Effector memory CD8-positive, alpha-beta T cell (primary cell): ENCODE results near the gene PTEN.
A peak's percentile ranks its signal among the peaks of the same experiment; 100 is the strongest.

Experiments
- ATAC-seq: fragments of 150-1000 bp; cut with Tn5 transposase; replicated peaks from 2 replicates; pipeline ENCODE4 v1.10.0; 2021; ENCODE audit warnings: mild to moderate bottlenecking, moderate library complexity
- DNase-seq, 3 experiments: peaks; one replicate each; pipeline ENCODE4 v3.0.0; 2021
- H3K27ac Mint-ChIP-seq, 2 donors: one replicate each; pipeline ENCODE4 v1.8.0; 2022; ENCODE audit warnings: mild to moderate bottlenecking in 2 of 2, mixed read lengths in 2 of 2, moderate library complexity in 2 of 2
- H3K27me3 Mint-ChIP-seq, 2 donors: one replicate each; pipeline ENCODE4 v1.8.0; 2022; ENCODE audit warnings: mixed read lengths in 2 of 2
- H3K36me3 Mint-ChIP-seq: one replicate; pipeline ENCODE4 v1.8.0; 2022; ENCODE audit warnings: mild to moderate bottlenecking, moderate library complexity, mixed read lengths; ENCODE audit not compliant: insufficient read depth
- H3K4me1 Mint-ChIP-seq, 2 donors: one replicate each; pipeline ENCODE4 v1.8.0; 2022; ENCODE audit warnings: low read depth in 2 of 2, mixed read lengths in 2 of 2
- H3K4me3 Mint-ChIP-seq, 2 donors: one replicate each; pipeline ENCODE4 v1.8.0; 2022; ENCODE audit warnings: mild to moderate bottlenecking in 2 of 2, mixed read lengths in 2 of 2, moderate library complexity in 2 of 2
- H3K9me3 Mint-ChIP-seq, 2 donors: one replicate each; pipeline ENCODE4 v1.8.0; 2022; ENCODE audit warnings: mixed read lengths in 2 of 2

PTEN gene

GRCh38 chr10:87925570-87925969 is 62.1 kb downstream of the PTEN start:
- H3K36me3 Mint-ChIP-seq, result peaks cover 8% of the 10 kb centered on the region
- no peaks in the 10 kb centered on the region for H3K27me3 Mint-ChIP-seq
- H3K4me1 Mint-ChIP-seq, result peaks cover 48 to 89% of the 10 kb centered on the region in 2 donors
- H3K4me3 Mint-ChIP-seq, result no peak overlapping the region
- DNase-seq, result no peak
- no peak for ATAC-seq
- no peaks in the 10 kb centered on the region for H3K9me3 Mint-ChIP-seq
- H3K27ac Mint-ChIP-seq, result peak overlapping the region in 1 of 2 donors; percentile 72

- ATAC-seq, result no peak
- Mint-ChIP-seq H3K36me3 (peaks cover 8% of the 10 kb centered on the region), H3K27me3 (no peaks in the 10 kb centered on the region), H3K27ac (peak overlapping the region in 1 of 2 donors; percentile 50), H3K4me1 (peaks cover 51 to 85% of the 10 kb centered on the region in 2 donors), H3K4me3 (no peak overlapping the region), H3K9me3 (no peaks in the 10 kb centered on the region)
- DNase-seq, result no peak
Measured at GRCh38 chr10:87927091-87927490, 63.7 kb downstream of the PTEN start.

GRCh38 chr10:87928996-87929395 is 65.6 kb downstream of the PTEN start:
- H3K27me3 Mint-ChIP-seq, result no peaks in the 10 kb centered on the region
- H3K36me3 Mint-ChIP-seq, result peaks cover 12% of the 10 kb centered on the region
- peak overlapping the region; percentile 28 to 38 for H3K27ac Mint-ChIP-seq
- H3K4me3 Mint-ChIP-seq, result peak overlapping the region in 1 of 2 donors; percentile 37
- DNase-seq (no peak), ATAC-seq (peak; percentile 40)
- peaks cover 39 to 67% of the 10 kb centered on the region in 2 donors for H3K4me1 Mint-ChIP-seq
- H3K9me3 Mint-ChIP-seq, result no peaks in the 10 kb centered on the region

- peaks cover 21% of the 10 kb centered on the region for H3K36me3 Mint-ChIP-seq
- H3K4me1 Mint-ChIP-seq, result peaks cover 34 to 57% of the 10 kb centered on the region in 2 donors
- H3K9me3 Mint-ChIP-seq, result no peaks in the 10 kb centered on the region
- ATAC-seq (no peak), DNase-seq (no peak)
- no peak overlapping the region for H3K4me3 Mint-ChIP-seq
- no peaks in the 10 kb centered on the region for H3K27me3 Mint-ChIP-seq
- no peak overlapping the region for H3K27ac Mint-ChIP-seq
Measured at GRCh38 chr10:87930141-87930540, 66.7 kb downstream of the PTEN start.

GRCh38 chr10:87930934-87931835 is 67.8 kb downstream of the PTEN start:
- DNase-seq, result no peak
- Mint-ChIP-seq H3K27ac (peak overlapping the region in 1 of 2 donors; percentile 45), H3K4me3 (peak overlapping the region in 1 of 2 donors; percentile 11), H3K9me3 (no peaks in the 10 kb centered on the region), H3K36me3 (peaks cover 31% of the 10 kb centered on the region), H3K27me3 (no peaks in the 10 kb centered on the region), H3K4me1 (peaks cover 27 to 57% of the 10 kb centered on the region in 2 donors)
- ATAC-seq, result peak; percentile 72

GRCh38 chr10:87931836-87932230 is 68.4 kb downstream of the PTEN start:
- no peak for ATAC-seq
- Mint-ChIP-seq H3K27me3 (no peaks in the 10 kb centered on the region), H3K4me3 (peak overlapping the region in 1 of 2 donors; percentile 8), H3K4me1 (peaks cover 22 to 57% of the 10 kb centered on the region in 2 donors), H3K9me3 (no peaks in the 10 kb centered on the region), H3K36me3 (peaks cover 33% of the 10 kb centered on the region), H3K27ac (peak overlapping the region in 1 of 2 donors; percentile 45)
- DNase-seq, result no peak

- H3K9me3 Mint-ChIP-seq, result no peaks in the 10 kb centered on the region
- no peaks in the 10 kb centered on the region for H3K27me3 Mint-ChIP-seq
- no peak for ATAC-seq
- H3K4me1 Mint-ChIP-seq, result peaks cover 11 to 41% of the 10 kb centered on the region in 2 donors
- no peak for DNase-seq
- H3K36me3 Mint-ChIP-seq, result peaks cover 41% of the 10 kb centered on the region
- no peak overlapping the region for H3K4me3 Mint-ChIP-seq
- no peak overlapping the region for H3K27ac Mint-ChIP-seq
Measured at GRCh38 chr10:87935290-87936141, 72.1 kb downstream of the PTEN start.

GRCh38 chr10:87940210-87940609 is 76.8 kb downstream of the PTEN start:
- H3K9me3 Mint-ChIP-seq, result no peaks in the 10 kb centered on the region
- H3K27ac Mint-ChIP-seq, result no peak overlapping the region
- DNase-seq (no peak), ATAC-seq (no peak)
- peaks cover 13 to 45% of the 10 kb centered on the region in 2 donors for H3K4me1 Mint-ChIP-seq
- H3K4me3 Mint-ChIP-seq, result no peak overlapping the region
- peaks cover 38% of the 10 kb centered on the region for H3K36me3 Mint-ChIP-seq
- H3K27me3 Mint-ChIP-seq, result no peaks in the 10 kb centered on the region

GRCh38 chr10:87942884-87943527 is 79.6 kb downstream of the PTEN start:
- H3K27me3 Mint-ChIP-seq, result no peaks in the 10 kb centered on the region
- no peak for DNase-seq
- peak overlapping the region in 1 of 2 donors; percentile 33 for H3K27ac Mint-ChIP-seq
- H3K9me3 Mint-ChIP-seq, result no peaks in the 10 kb centered on the region
- no peak overlapping the region for H3K4me3 Mint-ChIP-seq
- peaks cover 12 to 28% of the 10 kb centered on the region in 2 donors for H3K4me1 Mint-ChIP-seq
- no peak for ATAC-seq
- peaks cover 36% of the 10 kb centered on the region for H3K36me3 Mint-ChIP-seq

- DNase-seq (no peak), ATAC-seq (no peak)
- Mint-ChIP-seq H3K36me3 (peaks cover 28% of the 10 kb centered on the region), H3K27ac (no peak overlapping the region), H3K4me3 (no peak overlapping the region), H3K27me3 (no peaks in the 10 kb centered on the region), H3K9me3 (no peaks in the 10 kb centered on the region), H3K4me1 (peaks cover 8 to 21% of the 10 kb centered on the region in 2 donors)
Measured at GRCh38 chr10:87945984-87946383, 82.6 kb downstream of the PTEN start.

- H3K27ac Mint-ChIP-seq, result no peak overlapping the region
- H3K36me3 Mint-ChIP-seq, result peaks cover 20% of the 10 kb centered on the region
- ATAC-seq (no peak), DNase-seq (no peak)
- H3K4me1 Mint-ChIP-seq, result peaks cover 13 to 18% of the 10 kb centered on the region in 2 donors
- no peaks in the 10 kb centered on the region for H3K9me3 Mint-ChIP-seq
- no peaks in the 10 kb centered on the region for H3K27me3 Mint-ChIP-seq
- H3K4me3 Mint-ChIP-seq, result no peak overlapping the region
Measured at GRCh38 chr10:87952612-87953011, 89.2 kb downstream of the PTEN start.

GRCh38 chr10:87956055-87956454 is 92.6 kb downstream of the PTEN start:
- H3K27me3 Mint-ChIP-seq, result no peaks in the 10 kb centered on the region
- peaks cover 36% of the 10 kb centered on the region for H3K36me3 Mint-ChIP-seq
- no peak overlapping the region for H3K4me3 Mint-ChIP-seq
- ATAC-seq, result no peak
- no peaks in the 10 kb centered on the region for H3K9me3 Mint-ChIP-seq
- peaks cover 13 to 23% of the 10 kb centered on the region in 2 donors for H3K4me1 Mint-ChIP-seq
- DNase-seq, result no peak
- H3K27ac Mint-ChIP-seq, result peak overlapping the region in 1 of 2 donors; percentile 79

GRCh38 chr10:87957702-87958101 is 94.3 kb downstream of the PTEN start:
- Mint-ChIP-seq H3K4me1 (peaks cover 8 to 18% of the 10 kb centered on the region in 2 donors), H3K36me3 (peaks cover 46% of the 10 kb centered on the region), H3K4me3 (no peak overlapping the region), H3K9me3 (no peaks in the 10 kb centered on the region), H3K27ac (peak overlapping the region; percentile 39 to 79), H3K27me3 (no peaks in the 10 kb centered on the region)
- no peak for DNase-seq
- ATAC-seq, result no peak
